ENCODE measurements around the gene PITRM1.

Gene PITRM1

GRCh38 chr10:3100093-3100792 lies 72.3 kb downstream of the PITRM1 start:
- Histone ChIP-seq H3K27me3 (ENCODE audit: low read length) (no peaks in the 10 kb centered on the region), H3K9me2 (replicated peaks; ENCODE audit: insufficient read depth, low read length) (no peaks in the 10 kb centered on the region), H3K36me3 (ENCODE audit: low read length) (peaks cover 10% of the 10 kb centered on the region; the same call in 1 of the 2 replicates), H4K20me1 (ENCODE audit: low read depth, low read length) (peaks cover 6% of the 10 kb centered on the region; the same call in 1 of the 2 replicates), H3K27ac (ENCODE audit: low read depth, low read length) (no peak overlapping the region), H2AFZ (ENCODE audit: low read depth, low read length, severe bottlenecking) (no peak overlapping the region), H3K79me2 (ENCODE audit: insufficient read depth, low read length) (peaks cover 42% of the 10 kb centered on the region), H3K4me3 (ENCODE audit: insufficient read depth, low read length, poor library complexity, severe bottlenecking) (no peak overlapping the region), H3K4me2 (ENCODE audit: low read depth, low read length, poor library complexity, severe bottlenecking) (no peak overlapping the region), H3K9me3 (ENCODE audit: insufficient read depth, low read length) (no peaks in the 10 kb centered on the region), H3F3A (ENCODE audit: insufficient read depth) (0 out of 2 replicates have a peak, but pooled peaks cover 3% of the 10 kb centered on the region), H3K9ac (ENCODE audit: low read length) (no peak overlapping the region)
- no peak for TF ChIP-seq CTCF (IDR thresholded peaks at IDR 0.05; ENCODE audit: insufficient read depth, low read length, poor library complexity, severe bottlenecking)
- TF ChIP-seq EZH2phosphoT487 (conservative IDR thresholded peaks at IDR 0.05; ENCODE audit: low read length) = no peak

- no peaks in the 10 kb centered on the region for H3K9me3 ChIP-seq (ENCODE audit: insufficient read depth, low read length)
- H4K20me1 ChIP-seq (ENCODE audit: low read depth, low read length) = peaks cover 6% of the 10 kb centered on the region; the same call in 1 of the 2 replicates
- peaks cover 49% of the 10 kb centered on the region for H3K79me2 ChIP-seq (ENCODE audit: insufficient read depth, low read length)
- no peak overlapping the region for H3K4me3 ChIP-seq (ENCODE audit: insufficient read depth, low read length, poor library complexity, severe bottlenecking)
- H3K27ac ChIP-seq (ENCODE audit: low read depth, low read length) = no peak overlapping the region
- H3K4me2 ChIP-seq (ENCODE audit: low read depth, low read length, poor library complexity, severe bottlenecking) = no peak overlapping the region
- H3F3A ChIP-seq (ENCODE audit: insufficient read depth) = 0 out of 2 replicates have a peak, but pooled peaks cover 3% of the 10 kb centered on the region
- H3K9ac ChIP-seq (ENCODE audit: low read length) = no peak overlapping the region
- H3K27me3 ChIP-seq (ENCODE audit: low read length) = no peaks in the 10 kb centered on the region
- no peaks in the 10 kb centered on the region for H3K9me2 ChIP-seq (replicated peaks; ENCODE audit: insufficient read depth, low read length)
- TF ChIP-seq CTCF (IDR thresholded peaks at IDR 0.05; ENCODE audit: insufficient read depth, low read length, poor library complexity, severe bottlenecking) = no peak
- TF ChIP-seq EZH2phosphoT487 (conservative IDR thresholded peaks at IDR 0.05; ENCODE audit: low read length) = no peak
- no peak overlapping the region for H2AFZ ChIP-seq (ENCODE audit: low read depth, low read length, severe bottlenecking)
- peaks cover 10% of the 10 kb centered on the region; the same call in 1 of the 2 replicates for H3K36me3 ChIP-seq (ENCODE audit: low read length)
These were observed 73.1 kb downstream of the PITRM1 start for GRCh38 chr10:3099291-3100092.

GRCh38 chr10:3098689-3099088 lies 73.9 kb downstream of the PITRM1 start:
- 0 out of 2 replicates have a peak, but pooled peaks cover 3% of the 10 kb centered on the region for H3F3A ChIP-seq (ENCODE audit: insufficient read depth)
- H3K36me3 ChIP-seq (ENCODE audit: low read length) = peaks cover 10% of the 10 kb centered on the region; the same call in 1 of the 2 replicates
- H4K20me1 ChIP-seq (ENCODE audit: low read depth, low read length) = peaks cover 9% of the 10 kb centered on the region; the same call in 1 of the 2 replicates
- H3K4me2 ChIP-seq (ENCODE audit: low read depth, low read length, poor library complexity, severe bottlenecking) = no peak overlapping the region
- no peak overlapping the region for H2AFZ ChIP-seq (ENCODE audit: low read depth, low read length, severe bottlenecking)
- H3K9me2 ChIP-seq (replicated peaks; ENCODE audit: insufficient read depth, low read length) = no peaks in the 10 kb centered on the region
- no peaks in the 10 kb centered on the region for H3K27me3 ChIP-seq (ENCODE audit: low read length)
- H3K9me3 ChIP-seq (ENCODE audit: insufficient read depth, low read length) = no peaks in the 10 kb centered on the region
- H3K27ac ChIP-seq (ENCODE audit: low read depth, low read length) = no peak overlapping the region
- no peak for TF ChIP-seq EZH2phosphoT487 (conservative IDR thresholded peaks at IDR 0.05; ENCODE audit: low read length)
- TF ChIP-seq CTCF (IDR thresholded peaks at IDR 0.05; ENCODE audit: insufficient read depth, low read length, poor library complexity, severe bottlenecking) = no peak
- H3K4me3 ChIP-seq (ENCODE audit: insufficient read depth, low read length, poor library complexity, severe bottlenecking) = no peak overlapping the region
- H3K79me2 ChIP-seq (ENCODE audit: insufficient read depth, low read length) = peaks cover 58% of the 10 kb centered on the region
- no peak overlapping the region for H3K9ac ChIP-seq (ENCODE audit: low read length)

All from SU-DHL-6 (cell line).